ENCODE data around the gene TASP1. TPM values are rescaled to one million over a fixed set of nuclear protein-coding genes. Genes with fewer than 3 reads are reported as not detected.
A peak's percentile ranks its signal among the peaks of the same experiment; 100 is the strongest.

Gene TASP1
- total RNA-seq, 1 donor from 2014 or later, result 7.7 TPM

DNA sequence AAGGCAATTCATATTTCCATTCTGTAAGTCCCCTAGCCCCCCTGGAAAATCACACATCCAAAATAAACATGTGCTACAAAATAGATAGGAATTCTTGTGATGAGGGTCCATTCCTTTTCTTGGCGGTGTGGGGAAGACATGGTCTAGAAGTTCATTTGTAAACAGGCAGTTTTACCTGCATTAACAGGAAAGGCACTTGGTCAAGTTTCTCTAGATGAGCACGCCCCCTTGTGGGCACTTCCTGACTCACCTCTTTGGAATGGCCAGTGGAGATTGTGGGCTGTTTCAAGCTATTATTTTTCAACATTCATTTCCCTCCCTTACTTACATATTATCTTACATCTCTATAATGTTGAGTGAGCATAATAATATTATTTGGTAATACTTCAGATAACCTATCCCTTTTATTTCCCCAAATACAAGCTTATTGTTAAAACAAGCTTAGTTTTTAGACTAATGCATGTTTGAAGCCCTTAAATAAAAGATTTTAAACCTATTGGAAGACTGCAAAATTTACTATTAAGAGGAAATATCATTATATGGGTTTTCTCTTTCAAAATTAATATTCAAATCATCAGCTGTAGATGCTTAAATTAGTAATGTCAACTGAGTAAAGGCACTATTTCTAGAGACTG lies 92.1 kb downstream of the TASP1 start:
- no peaks in the 10 kb centered on the region for H3K9me3 Mint-ChIP-seq
- H3K27ac Mint-ChIP-seq (ENCODE audit: unreplicated experiment), result no peak overlapping the region
- DNase-seq (ENCODE audit: low read depth, low spot score), result peak; percentile 83
- TF ChIP-seq, protein P1, sequence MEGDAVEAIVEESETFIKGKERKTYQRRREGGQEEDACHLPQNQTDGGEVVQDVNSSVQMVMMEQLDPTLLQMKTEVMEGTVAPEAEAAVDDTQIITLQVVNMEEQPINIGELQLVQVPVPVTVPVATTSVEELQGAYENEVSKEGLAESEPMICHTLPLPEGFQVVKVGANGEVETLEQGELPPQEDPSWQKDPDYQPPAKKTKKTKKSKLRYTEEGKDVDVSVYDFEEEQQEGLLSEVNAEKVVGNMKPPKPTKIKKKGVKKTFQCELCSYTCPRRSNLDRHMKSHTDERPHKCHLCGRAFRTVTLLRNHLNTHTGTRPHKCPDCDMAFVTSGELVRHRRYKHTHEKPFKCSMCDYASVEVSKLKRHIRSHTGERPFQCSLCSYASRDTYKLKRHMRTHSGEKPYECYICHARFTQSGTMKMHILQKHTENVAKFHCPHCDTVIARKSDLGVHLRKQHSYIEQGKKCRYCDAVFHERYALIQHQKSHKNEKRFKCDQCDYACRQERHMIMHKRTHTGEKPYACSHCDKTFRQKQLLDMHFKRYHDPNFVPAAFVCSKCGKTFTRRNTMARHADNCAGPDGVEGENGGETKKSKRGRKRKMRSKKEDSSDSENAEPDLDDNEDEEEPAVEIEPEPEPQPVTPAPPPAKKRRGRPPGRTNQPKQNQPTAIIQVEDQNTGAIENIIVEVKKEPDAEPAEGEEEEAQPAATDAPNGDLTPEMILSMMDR (conservative IDR thresholded peaks at IDR 0.05), result peak; percentile 85
- no peaks in the 10 kb centered on the region for H3K27me3 Mint-ChIP-seq (ENCODE audit: low read depth)
- H3K4me1 Mint-ChIP-seq, result no peaks in the 10 kb centered on the region
- no peaks in the 10 kb centered on the region for H3K36me3 Mint-ChIP-seq (ENCODE audit: low read depth)
- H3K4me3 Mint-ChIP-seq, result no peak overlapping the region

DNA sequence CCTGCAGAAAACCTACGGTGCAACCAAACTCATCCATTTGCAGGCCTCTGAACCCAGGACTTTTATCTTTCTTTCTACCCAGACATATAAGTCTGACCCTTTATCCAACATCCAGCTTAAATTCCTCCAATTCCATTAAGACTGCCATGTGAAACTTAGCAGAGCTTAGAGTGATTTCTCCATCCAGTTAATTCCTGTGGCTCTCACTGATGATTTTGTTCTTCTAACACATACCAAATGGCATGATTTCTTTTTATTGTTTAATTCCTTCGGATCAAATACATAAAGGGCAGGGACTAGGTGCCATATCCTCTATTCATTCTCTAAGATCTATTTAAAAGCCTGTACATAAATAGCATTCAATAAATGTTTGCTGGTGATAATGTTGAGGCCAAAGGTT lies 92.9 kb downstream of the TASP1 start:
- no peak overlapping the region for H3K27ac Mint-ChIP-seq (ENCODE audit: unreplicated experiment)
- H3K36me3 Mint-ChIP-seq (ENCODE audit: low read depth), result no peaks in the 10 kb centered on the region
- H3K9me3 Mint-ChIP-seq, result no peaks in the 10 kb centered on the region

DNA sequence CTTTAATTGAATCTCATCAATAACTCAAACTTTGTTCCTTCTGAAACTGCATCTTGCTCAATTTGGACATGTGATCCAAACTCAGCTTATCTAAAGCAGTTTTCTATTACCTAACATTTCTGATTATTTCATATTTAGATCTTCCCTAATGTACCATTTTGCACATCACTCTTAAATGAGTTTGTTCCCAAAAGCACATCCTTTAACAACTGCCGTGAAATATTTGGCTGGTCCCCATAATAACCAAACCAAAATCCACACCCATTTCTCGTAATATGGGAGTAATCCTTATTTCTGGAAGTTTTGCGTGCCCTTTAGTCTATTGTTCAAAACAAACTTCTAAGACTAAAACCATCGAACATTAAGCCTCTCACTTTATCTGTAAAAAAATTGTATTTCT lies 94.9 kb downstream of the TASP1 start:
- no peaks in the 10 kb centered on the region for H3K27me3 Mint-ChIP-seq (ENCODE audit: low read depth)
- no peak overlapping the region for H3K27ac Mint-ChIP-seq (ENCODE audit: unreplicated experiment)
- H3K4me3 Mint-ChIP-seq, result no peak overlapping the region
- H3K36me3 Mint-ChIP-seq (ENCODE audit: low read depth), result no peaks in the 10 kb centered on the region
- DNase-seq (ENCODE audit: low read depth, low spot score), result no peak
- no peaks in the 10 kb centered on the region for H3K4me1 Mint-ChIP-seq
- TF ChIP-seq, protein P1 (conservative IDR thresholded peaks at IDR 0.05), result no peak
- no peaks in the 10 kb centered on the region for H3K9me3 Mint-ChIP-seq

More for the DNA sequence above, 92.9 kb downstream of the TASP1 start:
- Mint-ChIP-seq H3K4me1 (no peaks in the 10 kb centered on the region), H3K4me3 (no peak overlapping the region), H3K27me3 (ENCODE audit: low read depth) (no peaks in the 10 kb centered on the region)
- TF ChIP-seq, protein P1 (conservative IDR thresholded peaks at IDR 0.05), result no peak
- DNase-seq (ENCODE audit: low read depth, low spot score), result no peak

DNA sequence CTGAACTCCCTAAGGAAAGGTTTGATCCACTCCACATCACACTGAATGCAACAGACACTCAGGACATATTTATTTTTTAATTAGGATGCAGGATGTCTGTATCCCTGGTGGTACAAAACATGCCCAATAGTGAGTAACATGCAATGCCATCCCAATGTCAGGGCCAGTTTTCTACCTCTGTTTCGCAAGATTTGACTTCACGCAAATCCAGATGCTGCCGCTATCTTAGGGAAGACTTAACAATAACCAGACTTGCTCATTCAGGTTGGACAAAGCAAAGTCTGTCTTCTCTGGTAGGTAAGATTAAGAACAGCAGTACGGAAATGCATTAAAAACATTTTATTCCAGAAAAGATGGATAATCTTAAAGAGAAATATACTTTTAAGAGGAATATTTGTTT lies 103.1 kb downstream of the TASP1 start:
- Mint-ChIP-seq H3K4me3 (no peak overlapping the region), H3K27me3 (ENCODE audit: low read depth) (no peaks in the 10 kb centered on the region), H3K27ac (ENCODE audit: unreplicated experiment) (no peak overlapping the region), H3K9me3 (no peaks in the 10 kb centered on the region), H3K4me1 (no peaks in the 10 kb centered on the region), H3K36me3 (ENCODE audit: low read depth) (peaks cover 2% of the 10 kb centered on the region)
- DNase-seq (ENCODE audit: low read depth, low spot score), result no peak
- TF ChIP-seq, protein P1 (conservative IDR thresholded peaks at IDR 0.05), result no peak

DNA sequence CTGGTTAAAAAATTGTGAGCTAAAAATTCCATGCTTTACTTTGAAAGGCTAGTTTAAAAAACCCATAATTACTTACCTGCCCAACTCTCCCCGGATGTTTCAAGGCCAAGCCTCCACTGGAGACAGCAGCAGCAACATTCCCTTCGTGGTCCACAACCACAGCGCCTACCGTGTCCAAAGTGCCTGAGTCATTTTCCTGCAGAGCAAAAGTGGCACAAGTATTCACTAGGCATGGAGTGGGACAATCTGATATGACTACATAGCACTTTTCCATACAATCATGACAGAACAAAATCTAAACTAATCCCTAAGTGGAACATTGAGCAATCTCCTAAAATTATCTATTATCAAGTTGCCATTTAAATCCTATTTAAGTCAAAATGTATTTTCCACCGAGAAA lies 104.8 kb downstream of the TASP1 start:
- Mint-ChIP-seq H3K4me3 (no peak overlapping the region), H3K4me1 (no peaks in the 10 kb centered on the region), H3K9me3 (no peaks in the 10 kb centered on the region), H3K27ac (ENCODE audit: unreplicated experiment) (no peak overlapping the region), H3K27me3 (ENCODE audit: low read depth) (no peaks in the 10 kb centered on the region), H3K36me3 (ENCODE audit: low read depth) (peaks cover 2% of the 10 kb centered on the region)
- DNase-seq (ENCODE audit: low read depth, low spot score), result no peak
- TF ChIP-seq, protein P1 (conservative IDR thresholded peaks at IDR 0.05), result no peak
